ENCODE data around the gene NPLOC4.
"Not testable (repeated sequence)": the region's sequence is repeated elsewhere in the genome, so short reads cannot be mapped to it uniquely, and the experiment has no call there.

Gene NPLOC4

GRCh38 chr17:81635973-81636504 is 873 bp downstream of the NPLOC4 start:
- DNase-seq (ENCODE audit: insufficient read length, low spot score) (peak; percentile 45), FAIRE-seq (no peak)

DNA sequence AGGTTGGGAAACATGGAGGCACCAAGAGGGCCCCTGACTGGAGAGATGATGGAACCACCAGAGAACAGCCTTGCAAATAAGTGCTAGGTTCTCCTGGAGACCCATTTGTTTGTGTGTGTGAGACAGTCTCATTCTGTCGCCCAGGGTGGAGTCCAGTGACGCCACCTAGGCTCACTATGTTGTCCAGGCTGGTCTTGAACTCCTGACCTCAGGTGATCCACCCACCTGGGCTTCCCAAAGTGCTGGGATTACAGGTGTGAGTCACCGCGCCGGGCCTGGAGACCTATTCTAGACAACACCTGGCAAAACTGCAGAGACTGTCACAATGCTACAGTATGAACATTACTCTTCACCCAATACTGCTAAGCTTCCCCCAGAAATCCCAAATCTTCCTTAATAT is 1.5 kb downstream of the NPLOC4 start:
- DNase-seq (ENCODE audit: insufficient read length, low spot score) (no peak), FAIRE-seq (no peak)

GRCh38 chr17:81631482-81631881 is 5.4 kb downstream of the NPLOC4 start:
- DNase-seq (ENCODE audit: insufficient read length, low spot score) = no peak
- no peak for FAIRE-seq

GRCh38 chr17:81630274-81630673 is 6.6 kb downstream of the NPLOC4 start:
- no peak for DNase-seq (ENCODE audit: insufficient read length, low spot score)
- no peak for FAIRE-seq

DNA sequence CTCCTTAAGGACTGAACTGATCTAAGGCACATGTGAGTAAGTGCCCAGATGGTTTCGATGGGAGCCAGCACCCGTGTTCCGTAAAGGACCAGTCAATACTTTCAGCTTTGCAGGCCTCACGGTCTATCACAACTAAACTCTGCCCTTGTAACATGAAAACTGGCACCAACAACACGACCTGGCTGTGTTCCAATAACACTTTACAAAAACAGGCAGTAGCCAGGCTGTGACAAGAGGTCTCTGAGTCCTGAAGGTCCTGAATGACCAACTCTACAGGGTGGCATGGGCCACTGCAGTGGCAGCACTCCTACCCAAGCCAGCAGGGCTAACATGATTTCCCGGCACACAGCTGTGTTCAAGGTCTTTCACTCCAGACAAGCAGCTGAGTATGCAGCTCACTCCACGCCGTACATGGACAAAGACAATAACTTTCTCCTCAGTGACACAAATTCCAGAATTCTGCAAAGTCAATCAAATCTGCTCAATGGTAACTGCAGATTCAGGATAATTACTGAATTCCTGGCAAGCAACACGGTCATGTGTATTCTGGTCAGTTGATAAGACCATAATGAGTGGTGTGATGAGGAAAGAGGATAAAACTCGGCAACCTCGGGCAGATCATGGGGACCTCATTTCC is 15.3 kb downstream of the NPLOC4 start:
- DNase-seq (ENCODE audit: insufficient read length, low spot score) (no peak), FAIRE-seq (no peak)

- FAIRE-seq; DNase-seq (ENCODE audit: insufficient read length, low spot score): not testable (repeated sequence)
Observed at GRCh38 chr17:81618307-81618706, 18.6 kb downstream of the NPLOC4 start.

DNA sequence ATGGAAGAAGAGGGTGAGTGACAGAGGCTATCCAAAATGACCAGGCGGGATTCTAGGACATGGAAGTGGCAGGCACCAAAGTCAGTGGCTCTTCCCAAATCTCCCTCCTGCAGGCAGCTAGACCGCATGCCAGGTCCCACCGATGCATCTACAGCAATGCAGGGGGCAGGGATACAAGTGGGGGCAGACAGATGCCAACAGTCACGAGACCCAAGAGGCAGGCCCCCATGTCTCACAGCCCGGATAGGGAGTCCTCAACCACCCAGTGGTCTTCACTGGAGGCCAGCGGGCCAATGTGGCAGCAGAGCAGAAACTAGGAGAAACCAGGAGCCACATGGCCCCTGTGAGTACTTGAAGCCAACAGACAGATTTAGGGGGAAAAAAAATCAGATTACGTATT is 20.0 kb downstream of the NPLOC4 start:
- FAIRE-seq (no peak), DNase-seq (ENCODE audit: insufficient read length, low spot score) (no peak)

- FAIRE-seq = no peak
Observed at GRCh38 chr17:81615401-81615930, 21.4 kb downstream of the NPLOC4 start.

DNA sequence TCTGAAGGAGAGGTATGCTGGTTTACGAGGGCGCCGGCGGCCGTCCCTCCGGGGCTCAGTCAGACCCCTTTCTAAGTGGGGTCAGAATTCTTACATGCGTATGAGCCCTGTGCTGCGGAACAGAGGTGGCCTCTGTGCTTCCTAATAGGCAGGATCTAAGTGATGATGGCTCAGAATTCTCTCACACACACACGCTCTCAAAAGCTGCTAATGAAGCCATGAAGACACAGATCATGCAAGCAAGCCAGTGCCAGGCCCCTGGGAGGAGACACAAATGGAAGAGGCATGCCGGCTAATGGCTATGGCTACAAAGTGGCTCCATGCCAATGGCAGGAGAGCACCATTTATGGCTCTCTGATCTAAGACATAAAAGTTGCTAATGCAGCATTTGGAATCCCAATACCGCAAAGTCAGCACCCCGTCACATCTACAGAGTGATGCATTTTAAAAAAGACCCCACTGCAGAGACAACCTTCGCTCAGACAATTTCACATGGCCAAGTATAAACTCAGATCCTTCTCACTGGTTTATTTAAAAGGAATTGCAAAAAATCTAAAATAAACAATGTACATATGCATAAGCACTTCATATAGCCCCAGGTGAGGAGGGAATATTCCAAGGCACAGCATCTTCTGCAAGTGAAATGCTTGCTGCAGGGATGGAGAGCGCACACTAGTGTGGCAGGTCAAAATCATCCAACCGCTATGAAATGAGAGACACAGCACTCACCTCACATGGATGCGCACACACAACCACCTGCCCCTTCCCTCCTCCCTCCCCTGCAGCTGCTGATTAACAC is 24.5 kb downstream of the NPLOC4 start:
- no peak for DNase-seq (ENCODE audit: insufficient read length, low spot score)
- FAIRE-seq = no peak

More at GRCh38 chr17:81615401-81615930, 21.4 kb downstream of the NPLOC4 start:
- DNase-seq (ENCODE audit: insufficient read length, low spot score) = no peak

- DNase-seq (ENCODE audit: insufficient read length, low spot score) (no peak), FAIRE-seq (no peak)
Observed at GRCh38 chr17:81609541-81610311, 27.2 kb downstream of the NPLOC4 start.

GRCh38 chr17:81608605-81609004 is 28.3 kb downstream of the NPLOC4 start:
- FAIRE-seq (no peak), DNase-seq (ENCODE audit: insufficient read length, low spot score) (no peak)

GRCh38 chr17:81608082-81608481 is 28.8 kb downstream of the NPLOC4 start:
- no peak for FAIRE-seq
- no peak for DNase-seq (ENCODE audit: insufficient read length, low spot score)

DNA sequence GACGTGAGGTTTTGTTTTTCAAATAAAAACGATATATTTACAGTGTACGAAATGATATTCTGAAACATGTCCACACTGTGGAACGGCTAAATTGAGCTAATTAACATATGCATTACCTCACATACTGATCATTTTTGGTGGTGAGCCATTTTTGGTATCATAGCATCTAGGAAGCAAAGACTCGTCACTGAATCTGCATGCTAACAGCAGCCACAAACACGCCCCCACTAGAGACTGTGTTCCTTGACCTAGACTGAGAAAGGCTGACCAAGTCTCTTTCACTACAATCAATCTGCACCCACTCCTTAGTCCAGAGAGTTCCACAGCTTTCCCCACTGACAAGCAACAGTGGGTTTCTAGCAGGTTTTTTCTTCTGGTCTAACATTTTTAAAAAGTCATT is 29.5 kb downstream of the NPLOC4 start:
- FAIRE-seq (no peak), DNase-seq (ENCODE audit: insufficient read length, low spot score) (no peak)

DNA sequence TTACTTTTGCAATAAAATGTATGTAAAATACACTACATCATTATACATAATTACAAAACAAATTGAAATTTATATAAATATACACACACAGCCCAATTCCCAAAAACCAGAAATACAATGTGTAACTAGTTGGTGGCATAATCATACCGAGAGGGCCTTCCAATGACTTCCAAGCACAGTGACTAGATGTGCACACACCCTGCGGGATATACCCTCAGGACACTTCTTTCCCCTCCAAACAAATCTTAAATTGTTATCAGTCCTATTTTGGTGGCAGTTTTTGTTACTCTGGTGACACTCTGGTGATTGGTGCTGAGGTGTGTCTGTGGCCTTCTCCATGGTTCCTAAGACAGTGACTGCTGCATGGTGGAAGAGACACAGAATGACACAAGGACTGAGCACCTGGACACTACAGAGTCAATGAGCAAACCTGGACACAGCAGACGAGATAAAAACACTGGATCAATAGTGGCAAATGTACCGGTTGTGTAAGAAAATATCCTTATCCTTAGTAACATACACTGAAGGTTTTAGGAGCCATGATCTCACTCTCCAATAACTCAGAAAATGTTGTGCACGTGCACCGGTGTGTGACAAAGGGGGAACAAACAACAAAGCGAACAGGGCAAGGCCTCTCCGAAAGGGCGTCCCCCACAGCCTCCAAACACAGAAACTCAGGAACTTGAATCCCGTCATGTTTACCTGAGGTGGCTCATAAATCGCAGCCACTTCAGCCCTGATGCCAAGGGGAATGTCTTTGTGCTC is 32.9 kb downstream of the NPLOC4 start:
- DNase-seq (ENCODE audit: insufficient read length, low spot score) (no peak), FAIRE-seq (no peak)

GRCh38 chr17:81601525-81602120 is 35.3 kb downstream of the NPLOC4 start:
- FAIRE-seq = no peak
- peak; percentile 81 for DNase-seq (ENCODE audit: insufficient read length, low spot score)

- FAIRE-seq (no peak), DNase-seq (ENCODE audit: insufficient read length, low spot score) (no peak)
Observed at GRCh38 chr17:81599719-81600486, 37.0 kb downstream of the NPLOC4 start.

DNA sequence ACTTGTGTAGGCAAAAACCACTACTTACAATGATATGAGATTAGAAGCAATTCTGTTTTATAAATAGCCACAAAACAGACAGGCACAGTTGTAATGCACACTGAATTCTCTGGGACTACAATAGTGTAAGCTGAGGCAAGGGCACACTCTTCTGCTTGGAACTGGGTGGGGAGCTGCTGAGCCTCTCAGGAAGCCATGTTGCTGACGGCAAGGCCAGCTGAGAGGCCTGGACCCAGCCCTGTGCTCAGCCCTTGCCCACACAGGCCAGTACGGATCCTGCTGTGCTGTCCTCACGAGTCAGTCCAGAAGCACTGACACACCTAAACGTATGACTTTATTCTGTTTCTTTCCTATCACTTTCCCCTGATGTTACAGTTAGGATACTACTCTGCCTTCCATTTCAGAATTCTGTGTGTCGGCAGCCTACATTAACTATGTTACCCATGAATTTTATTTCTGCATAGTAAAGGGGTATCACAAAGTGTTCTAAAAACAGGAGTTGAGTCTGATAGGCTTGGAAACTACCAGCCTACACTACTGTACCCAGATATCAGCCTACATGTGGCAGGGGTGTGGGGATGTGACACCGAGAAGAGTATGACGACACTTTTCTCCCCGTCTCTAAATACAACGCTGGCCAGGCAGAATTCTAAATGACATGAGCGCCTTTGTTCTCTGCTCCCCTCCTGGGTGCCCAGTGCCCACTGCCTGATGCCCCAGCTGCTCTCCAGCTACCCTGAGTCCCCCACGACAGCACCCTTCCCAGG is 43.6 kb downstream of the NPLOC4 start:
- FAIRE-seq = no peak

DNA sequence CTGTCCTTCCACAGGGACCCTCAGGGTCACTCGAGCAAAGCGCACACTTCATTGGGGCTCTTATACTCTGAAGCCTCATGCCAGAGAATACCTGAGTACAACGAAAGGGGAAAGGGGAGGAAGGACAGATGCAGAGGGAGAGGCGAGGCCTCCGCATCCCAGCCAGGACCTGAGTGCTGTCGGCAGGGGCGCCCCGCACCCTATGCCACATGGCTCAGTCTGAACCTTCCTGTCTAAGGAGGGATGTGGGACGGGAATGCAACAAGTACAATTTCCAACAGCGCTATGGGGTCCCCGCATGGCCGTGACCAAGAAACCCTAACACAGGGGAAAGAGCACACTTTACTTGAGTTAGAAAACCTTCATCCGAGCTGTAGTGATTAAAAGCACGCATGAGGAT is 44.9 kb downstream of the NPLOC4 start:
- FAIRE-seq (no peak), DNase-seq (ENCODE audit: insufficient read length, low spot score) (no peak)

More for the DNA sequence above, 43.6 kb downstream of the NPLOC4 start:
- no peak for DNase-seq (ENCODE audit: insufficient read length, low spot score)

All from HTR-8/SVneo (cell line).